Spleen (tissue), 11 donors: ENCODE results near the gene RWDD3. TPM values are rescaled to one million over a fixed set of nuclear protein-coding genes. Genes with fewer than 3 reads are reported as not detected.

ENCODE experiments used
- DNase-seq: peaks from one replicate; pipeline ENCODE4 v3.0.0-alpha.2; 2020
- H3K27ac ChIP-seq, 8 donors: fragments of 200-600 bp; sonication (generic) in 7 of 8; 1 replicate in 4 of 8; 2 replicates in 4 of 8; pipeline versions ENCODE4 v1.5.0 to v1.8.0; 2016 to 2021; ENCODE audit warnings: inconsistent platforms in 4 of 8, mild to moderate bottlenecking in 4 of 8, moderate library complexity in 1 of 8
- H3K27me3 ChIP-seq, 7 donors: fragments of 200-600 bp; sonication (generic) in 6 of 7; replicated peaks in 1 of 7; 1 replicate in 4 of 7; 2 replicates in 3 of 7; pipeline versions ENCODE4 v1.5.0 to v1.8.0; 2016 to 2021; ENCODE audit warnings: inconsistent platforms in 3 of 7, mild to moderate bottlenecking in 1 of 7
- H3K36me3 ChIP-seq, 6 donors: fragments of 200-600 bp; sonication (generic) in 5 of 6; 1 replicate in 4 of 6; 2 replicates in 2 of 6; pipeline versions ENCODE4 v1.5.0 to v1.8.0; 2016 to 2021; ENCODE audit warnings: inconsistent platforms in 2 of 6
- H3K4me1 ChIP-seq, 6 donors: fragments of 200-600 bp; sonication (generic) in 5 of 6; 1 replicate in 3 of 6; 2 replicates in 3 of 6; pipeline versions ENCODE4 v1.5.0 to v1.8.0; 2016 to 2021; ENCODE audit warnings: inconsistent platforms in 3 of 6
- H3K4me3 ChIP-seq, 8 donors: fragments of 200-600 bp; sonication (generic) in 7 of 8; 1 replicate in 4 of 8; 2 replicates in 4 of 8; pipeline versions ENCODE4 v1.5.0 to v1.8.0; 2016 to 2021; ENCODE audit warnings: inconsistent platforms in 4 of 8, mild to moderate bottlenecking in 4 of 8, moderate library complexity in 2 of 8
- H3K9me3 ChIP-seq, 8 donors: fragments of 200-600 bp; sonication (generic) in 7 of 8; 1 replicate in 4 of 8; 2 replicates in 4 of 8; pipeline versions ENCODE4 v1.5.0 to v1.8.0; 2016 to 2021; ENCODE audit warnings: inconsistent platforms in 4 of 8
- POLR2A ChIP-seq, 3 donors: fragments of 450-650 bp; IDR thresholded peaks; one replicate each; pipeline ENCODE4 v1.5.1; 2017; ENCODE audit warnings: antibody characterized with exemption in 3 of 3, mild to moderate bottlenecking in 1 of 3
- POLR2AphosphoS5 ChIP-seq, 3 donors: sonication (generic); formaldehyde crosslinking; IDR thresholded peaks; one replicate each; pipeline ENCODE4 v1.5.1; 2017; ENCODE audit warnings: antibody characterized with exemption in 3 of 3
- WGBS, 5 donors: extraction: QIAGEN DNeasy Blood & Tissue Kit in 3 of 5; methylation state at CpG; one replicate each; pipeline versions ENCODE4 v1.1.5 to v1.1.7; 2013 to 2018; 5-methylcytosine and 5-hydroxymethylcytosine counted together
- intact Hi-C: fragments of 100-400 bp; cut with DNase I; formaldehyde crosslinking; loops from one replicate; pipeline ENCODE4 v1.15.0; 2023; ENCODE audit warnings: low total_unique reads
- polyA plus RNA-seq, 3 donors: library from polyadenylated mRNA; stranded (reverse); fragments of 200-250 nt; gene quantifications; one replicate each; pipeline ENCODE4 v1.2.1, GENCODE V29; 2013
- total RNA-seq, 7 donors: library from RNA; depleted of rRNA in 3 of 7; stranded (reverse); fragments of >200 nt in 3 of 7; fragmentation: NEBNext Ultra II Directional in 4 of 7; extraction: Animal tissue kit (Norgen Biotek cat#: 25700) in 4 of 7; gene quantifications; one replicate each; pipeline versions ENCODE4 v1.1.0 to v1.2.1, GENCODE V29; 2016 to 2021
- TF ChIP-seq, protein P1 (sequence below), 11 experiments: fragments of 200-600 bp in 7 of 11; fragments of 450-650 bp in 4 of 11; sonication (generic) in 4 of 11; IDR thresholded peaks in 8 of 11; conservative IDR thresholded peaks in 3 of 11; 1 replicate in 7 of 11; 2 replicates in 4 of 11; pipeline versions ENCODE4 v1.4.0 to v1.8.0; 2016 to 2021; ENCODE audit warnings: antibody characterized with exemption in 11 of 11, inconsistent platforms in 4 of 11, mild to moderate bottlenecking in 1 of 11
- donor health status: healthy with polysubstance abuse.
- donor health status: DM: no; HTN: no; CAD: no; lungs with moderate emphysema.
- donor health status: DM: no; HTN: no; CAD: no.
- donor health status: Bipolar disorder and iron deficiency.
- donor health status: healthy.
- donor health status: DM: no; HTN: no; CAD: no.
- donor health status: DM: yes; HTN: yes; CAD: no.

The RWDD3 gene
- total and polyA plus RNA-seq, 10 donors: 13.8 to 41.2 (median 19.7) TPM

- intact Hi-C loops: no loop called here
- Histone ChIP-seq H3K4me3 (no peak overlapping the region), H3K9me3 (peaks cover 0 to 4% (median 0%) of the 10 kb centered on the region in 8 donors), H3K27ac (no peak overlapping the region), H3K4me1 (no peaks in the 10 kb centered on the region), H3K27me3 (no peaks in the 10 kb centered on the region), H3K36me3 (peaks cover 0 to under 1% (median 0%) of the 10 kb centered on the region in 6 donors)
- no peak for DNase-seq
- TF ChIP-seq, protein P1, sequence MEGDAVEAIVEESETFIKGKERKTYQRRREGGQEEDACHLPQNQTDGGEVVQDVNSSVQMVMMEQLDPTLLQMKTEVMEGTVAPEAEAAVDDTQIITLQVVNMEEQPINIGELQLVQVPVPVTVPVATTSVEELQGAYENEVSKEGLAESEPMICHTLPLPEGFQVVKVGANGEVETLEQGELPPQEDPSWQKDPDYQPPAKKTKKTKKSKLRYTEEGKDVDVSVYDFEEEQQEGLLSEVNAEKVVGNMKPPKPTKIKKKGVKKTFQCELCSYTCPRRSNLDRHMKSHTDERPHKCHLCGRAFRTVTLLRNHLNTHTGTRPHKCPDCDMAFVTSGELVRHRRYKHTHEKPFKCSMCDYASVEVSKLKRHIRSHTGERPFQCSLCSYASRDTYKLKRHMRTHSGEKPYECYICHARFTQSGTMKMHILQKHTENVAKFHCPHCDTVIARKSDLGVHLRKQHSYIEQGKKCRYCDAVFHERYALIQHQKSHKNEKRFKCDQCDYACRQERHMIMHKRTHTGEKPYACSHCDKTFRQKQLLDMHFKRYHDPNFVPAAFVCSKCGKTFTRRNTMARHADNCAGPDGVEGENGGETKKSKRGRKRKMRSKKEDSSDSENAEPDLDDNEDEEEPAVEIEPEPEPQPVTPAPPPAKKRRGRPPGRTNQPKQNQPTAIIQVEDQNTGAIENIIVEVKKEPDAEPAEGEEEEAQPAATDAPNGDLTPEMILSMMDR (IDR thresholded peaks at IDR 0.05 in 8 of 11, conservative IDR thresholded peaks at IDR 0.05 in 3 of 11): no peak
- TF ChIP-seq POLR2AphosphoS5 (IDR thresholded peaks at IDR 0.05): no peak
- TF ChIP-seq POLR2A (IDR thresholded peaks at IDR 0.05): no peak
- 75 to 87% (median 80%) methylated on average over 1 of the region's 1 CpG for WGBS, 5 donors
Measured at GRCh38 chr1:95259245-95259644, 25.2 kb downstream of the RWDD3 start.

- Histone ChIP-seq H3K27ac (no peak overlapping the region), H3K27me3 (no peaks in the 10 kb centered on the region), H3K36me3 (no peaks in the 10 kb centered on the region), H3K4me3 (no peak overlapping the region), H3K9me3 (no peaks in the 10 kb centered on the region), H3K4me1 (no peaks in the 10 kb centered on the region)
- TF ChIP-seq POLR2A (IDR thresholded peaks at IDR 0.05) (no peak), POLR2AphosphoS5 (IDR thresholded peaks at IDR 0.05) (no peak)
- TF ChIP-seq, protein P1 (IDR thresholded peaks at IDR 0.05 in 8 of 11, conservative IDR thresholded peaks at IDR 0.05 in 3 of 11): no peak
- intact Hi-C loops: no loop called here
- no peak for DNase-seq
- WGBS, 5 donors: 77 to 90% (median 87%) methylated on average over 4 of the region's 4 CpGs
Measured at GRCh38 chr1:95262913-95263312, 28.9 kb downstream of the RWDD3 start.

DNA sequence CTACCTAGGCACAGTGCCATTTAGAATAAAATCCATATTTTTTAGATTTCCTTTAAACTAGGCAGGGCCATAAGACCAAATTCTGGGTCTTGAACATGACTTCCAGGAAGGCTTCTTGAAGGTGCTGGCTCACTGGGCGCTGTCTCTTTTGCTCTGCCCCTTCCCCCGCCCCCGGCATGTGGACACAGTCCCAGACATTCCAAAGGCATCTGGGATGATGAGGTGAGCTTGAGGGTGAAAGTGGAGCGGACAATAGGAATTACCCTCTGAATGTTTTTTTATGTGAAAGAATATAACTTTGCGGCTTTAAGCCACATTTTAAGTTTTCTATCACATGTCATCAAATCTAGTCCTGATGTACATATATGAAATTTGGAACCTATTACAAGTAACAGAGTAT lies 29.4 kb downstream of the RWDD3 start:
- Histone ChIP-seq H3K36me3 (no peaks in the 10 kb centered on the region), H3K27me3 (peaks cover 0 to 2% (median 0%) of the 10 kb centered on the region in 7 donors), H3K4me3 (no peak overlapping the region), H3K27ac (no peak overlapping the region), H3K4me1 (no peaks in the 10 kb centered on the region), H3K9me3 (no peaks in the 10 kb centered on the region)
- DNase-seq: no peak
- intact Hi-C loops: no loop called here
- TF ChIP-seq, protein P1 (IDR thresholded peaks at IDR 0.05 in 8 of 11, conservative IDR thresholded peaks at IDR 0.05 in 3 of 11): no peak
- WGBS, 5 donors: 88 to 95% (median 91%) methylated on average over 5 of the region's 5 CpGs

- Histone ChIP-seq H3K4me3 (no peak overlapping the region), H3K4me1 (no peaks in the 10 kb centered on the region), H3K27me3 (peaks cover 0 to 9% (median 0%) of the 10 kb centered on the region in 7 donors), H3K27ac (no peak overlapping the region), H3K9me3 (no peaks in the 10 kb centered on the region), H3K36me3 (no peaks in the 10 kb centered on the region)
- intact Hi-C loops: no loop called here
- WGBS, 5 donors: 59 to 86% (median 68%) methylated on average over 2 of the region's 2 CpGs
- TF ChIP-seq POLR2AphosphoS5 (IDR thresholded peaks at IDR 0.05): no peak
- TF ChIP-seq POLR2A (IDR thresholded peaks at IDR 0.05): no peak
- TF ChIP-seq, protein P1 (IDR thresholded peaks at IDR 0.05 in 8 of 11, conservative IDR thresholded peaks at IDR 0.05 in 3 of 11): no peak
- no peak for DNase-seq
Measured at GRCh38 chr1:95265106-95265505, 31.1 kb downstream of the RWDD3 start.
